Body of pancreas (tissue), 4 donors: ENCODE data around the gene ZFPL1. TPM values are rescaled to one million over a fixed set of nuclear protein-coding genes. Genes with fewer than 3 reads are reported as not detected.
"Not testable (repeated sequence)": the region's sequence is repeated elsewhere in the genome, so short reads cannot be mapped to it uniquely, and the experiment has no call there.

Experiments used
- ATAC-seq: fragments of 150-250 bp; one replicate; pipeline ENCODE4 v1.9.1; 2016
- DNase-seq, 4 donors: peaks; one replicate each; pipeline ENCODE4 v3.0.0-alpha.2; 2019
- H3K27ac ChIP-seq, 4 donors: fragments of 200-600 bp; sonication (generic); 1 replicate in 3 of 4; 2 replicates in 1 of 4; pipeline versions ENCODE4 v1.5.1 to v1.6.1; 2016 to 2019; ENCODE audit warnings: mild to moderate bottlenecking in 1 of 4, mixed read lengths in 1 of 4, moderate library complexity in 1 of 4
- H3K27me3 ChIP-seq, 2 donors: fragments of 200-600 bp; sonication (generic); one replicate each; pipeline ENCODE4 v1.6.0; 2016; ENCODE audit warnings: mild to moderate bottlenecking in 1 of 2
- H3K36me3 ChIP-seq, 2 donors: fragments of 200-600 bp; sonication (generic); replicated peaks in 1 of 2; 2 replicates each; pipeline ENCODE4 v1.5.1; 2016; ENCODE audit warnings: low read depth in 2 of 2; ENCODE audit not compliant: insufficient read depth in 1 of 2
- H3K4me1 ChIP-seq: fragments of 200-600 bp; sonication (generic); one replicate; pipeline ENCODE4 v1.6.0; 2016
- H3K4me3 ChIP-seq, 2 donors: fragments of 200-600 bp; sonication (generic); 1 replicate in 1 of 2; 2 replicates in 1 of 2; pipeline ENCODE4 v1.5.1; 2016 to 2019
- H3K9me3 ChIP-seq, 3 donors: fragments of 200-600 bp; sonication (generic); 1 replicate in 2 of 3; 2 replicates in 1 of 3; pipeline ENCODE4 v1.5.1; 2016
- CTCF ChIP-seq, 7 experiments: fragments of 450-650 bp in 4 of 7; fragments of 200-600 bp in 3 of 7; sonication (generic) in 3 of 7; IDR thresholded peaks; one replicate each; pipeline ENCODE4 v1.5.1; 2016 to 2019; ENCODE audit warnings: antibody characterized with exemption in 7 of 7
- POLR2A ChIP-seq, 3 donors: fragments of 450-650 bp; IDR thresholded peaks; one replicate each; pipeline ENCODE4 v1.6.1; 2016; ENCODE audit warnings: antibody characterized with exemption in 3 of 3, mild to moderate bottlenecking in 2 of 3
- WGBS, 2 donors: methylation state at CpG; one replicate each; pipeline ENCODE4 v1.1.5; 2017; 5-methylcytosine and 5-hydroxymethylcytosine counted together
- intact Hi-C: fragments of 100-400 bp; cut with DNase I; formaldehyde crosslinking; loops from one replicate; pipeline ENCODE4 v1.15.1; 2023
- total RNA-seq, 2 donors: library from RNA; depleted of rRNA; stranded (reverse); fragments of >200 nt; gene quantifications; one replicate each; pipeline ENCODE4 v1.1.0, GENCODE V29; 2016

ZFPL1 gene
- total RNA-seq, 2 donors from 2014 or later = 23.1 to 29.3 TPM

GRCh38 chr11:65116370-65117205 is 32.6 kb downstream of the ZFPL1 start:
- Histone ChIP-seq H3K27ac (peak overlapping the region; percentile 71 to 96 (median 91)), H3K27me3 (no peaks in the 10 kb centered on the region), H3K4me3 (peak overlapping the region; percentile 52 to 69), H3K36me3 (peaks cover 0 to 7% of the 10 kb centered on the region in 2 donors), H3K4me1 (peaks cover 65% of the 10 kb centered on the region), H3K9me3 (no peaks in the 10 kb centered on the region)
- 0 to 12% methylated on average over 2 to 68 of the region's 68 CpGs for WGBS, 2 donors
- no peak for TF ChIP-seq POLR2A (IDR thresholded peaks at IDR 0.05)
- no peak for TF ChIP-seq CTCF (IDR thresholded peaks at IDR 0.05)
- DNase-seq (peak in 3 of 4 donors; percentile 47 to 64 (median 54)), ATAC-seq (no peak)
- intact Hi-C loops = no loop called here

GRCh38 chr11:65117206-65118096 is 33.4 kb downstream of the ZFPL1 start, which contains the start of gene ZNHIT2:
Gene ZNHIT2, minus strand, starts transcription at chr11:65117701. Its CDS starts 48 bp downstream, at chr11:65117653.
- H3K4me3 ChIP-seq = peak within 1 kb of the TSS; percentile 52 to 69
- WGBS, 2 donors = 0% methylated on average over 18 to 87 of the region's 89 CpGs
- DNase-seq = peak; percentile 100
- no peaks in the 10 kb centered on the region for H3K9me3 ChIP-seq
- intact Hi-C loops = no loop called here
- peaks cover 0 to 7% of the 10 kb centered on the region in 2 donors for H3K36me3 ChIP-seq
- no peaks in the 10 kb centered on the region for H3K27me3 ChIP-seq
- peak within 1 kb of the TSS; percentile 71 to 96 (median 91) for H3K27ac ChIP-seq
- peak; percentile 83 for ATAC-seq
- peaks cover 61% of the 10 kb centered on the region for H3K4me1 ChIP-seq
- TF ChIP-seq CTCF (IDR thresholded peaks at IDR 0.05) (peak; percentile 90 to 99 (median 97)), POLR2A (IDR thresholded peaks at IDR 0.05) (peak; percentile 73 to 92 (median 90))

GRCh38 chr11:65118097-65118837 is 34.2 kb downstream of the ZFPL1 start:
- Histone ChIP-seq H3K4me1 (peaks cover 61% of the 10 kb centered on the region), H3K27me3 (no peaks in the 10 kb centered on the region), H3K36me3 (peaks cover 0 to 7% of the 10 kb centered on the region in 2 donors), H3K9me3 (no peaks in the 10 kb centered on the region), H3K4me3 (no peak overlapping the region), H3K27ac (peak overlapping the region; percentile 1 to 96 (median 66))
- intact Hi-C loops = no loop called here
- WGBS, 2 donors = 75 to 76% methylated on average over 18 of the region's 18 CpGs
- ATAC-seq (no peak), DNase-seq (peak in 1 of 4 donors; percentile 9)
- TF ChIP-seq CTCF (IDR thresholded peaks at IDR 0.05) (no peak), POLR2A (IDR thresholded peaks at IDR 0.05) (no peak)

- intact Hi-C loops, ATAC-seq, H3K36me3 ChIP-seq, H3K27me3 ChIP-seq, H3K4me3 ChIP-seq, H3K9me3 ChIP-seq: not testable (repeated sequence)
- whole genome bisulfite sequencing, 2 donors = 74 to 78% methylated on average over 18 of the region's 18 CpGs
- Histone ChIP-seq H3K27ac (peak overlapping the region in 2 of 4 donors; percentile 94 to 96), H3K4me1 (peaks cover 61% of the 10 kb centered on the region)
- peak in 1 of 4 donors; percentile 0 for DNase-seq
Observed at GRCh38 chr11:65118891-65119669, 35.1 kb downstream of the ZFPL1 start.
